Measurements from ENCODE around the gene RPL36AL. TPM values are rescaled to one million over a fixed set of nuclear protein-coding genes. Genes with fewer than 3 reads are reported as not detected.
A peak's percentile ranks its signal among the peaks of the same experiment; 100 is the strongest.
"Not testable (repeated sequence)": the region's sequence is repeated elsewhere in the genome, so short reads cannot be mapped to it uniquely, and the experiment has no call there.

The RPL36AL gene
- total RNA-seq, 4 donors from 2014 or later, result 169 to 352 (median 270) TPM

GRCh38 chr14:49586673-49587460, 33.6 kb downstream of the RPL36AL start:
- TF ChIP-seq EP300 (IDR thresholded peaks at IDR 0.05) (no peak), CTCF (IDR thresholded peaks at IDR 0.05) (peak; percentile 72 to 92 (median 87))
- Histone ChIP-seq H3K9me3 (no peaks in the 10 kb centered on the region), H3K27ac (peak overlapping the region; percentile 82 to 95 (median 90)), H3K27me3 (no peaks in the 10 kb centered on the region), H3K4me3 (peak overlapping the region; percentile 65 to 96), H3K4me1 (peaks cover 5 to 35% (median 6%) of the 10 kb centered on the region in 3 donors), H3K36me3 (peaks cover 0 to 27% of the 10 kb centered on the region in 2 donors)
- WGBS, 2 donors (ENCODE audit: low coverage in 1 of 2), result 1 to 3% methylated on average over 6 to 9 of the region's 21 CpGs
- ATAC-seq, result peak; percentile 7

- Histone ChIP-seq H3K27ac (peak within 1 kb of the TSS; percentile 82 to 95 (median 90)), H3K27me3 (no peaks in the 10 kb centered on the region), H3K4me1 (peaks cover 5 to 35% (median 6%) of the 10 kb centered on the region in 3 donors), H3K36me3 (peaks cover 0 to 28% of the 10 kb centered on the region in 2 donors), H3K4me3 (peak within 1 kb of the TSS; percentile 65 to 96), H3K9me3 (no peaks in the 10 kb centered on the region)
- 1% methylated on average over 14 to 25 of the region's 55 CpGs for WGBS, 2 donors (ENCODE audit: low coverage in 1 of 2)
- peak; percentile 99 for ATAC-seq
- TF ChIP-seq POLR2A (IDR thresholded peaks at IDR 0.05), result peak; percentile 76 to 92
- peak; percentile 97 for TF ChIP-seq POLR2AphosphoS5 (IDR thresholded peaks at IDR 0.05)
- TF ChIP-seq CTCF (IDR thresholded peaks at IDR 0.05), result no peak
Measured at GRCh38 chr14:49585803-49586672, 34.4 kb downstream of the RPL36AL start, which contains the start of gene RPS29. RPS29 (minus strand) TSS chr14:49586380; CDS start chr14:49586346, 34 bp downstream.

GRCh38 chr14:49584981-49585640, 35.3 kb downstream of the RPL36AL start:
- Histone ChIP-seq H3K4me3 (peak overlapping the region; percentile 65 to 96), H3K27ac (peak overlapping the region in 3 of 4 donors; percentile 87 to 95 (median 94)), H3K4me1 (peaks cover 5 to 35% (median 6%) of the 10 kb centered on the region in 3 donors), H3K36me3 (peaks cover 0 to 28% of the 10 kb centered on the region in 2 donors)
- ATAC-seq, H3K27me3 ChIP-seq, H3K9me3 ChIP-seq: not testable (repeated sequence)
- WGBS, 2 donors (ENCODE audit: low coverage in 1 of 2), result 6 to 7% methylated on average over 13 to 29 of the region's 32 CpGs

- peak overlapping the region in 1 of 2 donors; percentile 7 for H3K4me3 ChIP-seq
Measured at GRCh38 chr14:49584058-49584457, 36.4 kb downstream of the RPL36AL start.

GRCh38 chr14:49583629-49584028, 36.8 kb downstream of the RPL36AL start:
- Histone ChIP-seq H3K4me3 (no peak overlapping the region), H3K9me3 (no peaks in the 10 kb centered on the region), H3K27ac (no peak overlapping the region), H3K36me3 (peaks cover 0 to 28% of the 10 kb centered on the region in 2 donors), H3K27me3 (no peaks in the 10 kb centered on the region), H3K4me1 (peaks cover 5 to 35% (median 6%) of the 10 kb centered on the region in 3 donors)
- ATAC-seq, result no peak
- TF ChIP-seq POLR2A (IDR thresholded peaks at IDR 0.05), result no peak
- no peak for TF ChIP-seq POLR2AphosphoS5 (IDR thresholded peaks at IDR 0.05)
- no peak for TF ChIP-seq EP300 (IDR thresholded peaks at IDR 0.05)
- TF ChIP-seq CTCF (IDR thresholded peaks at IDR 0.05), result no peak
- 73 to 76% methylated on average over 4 to 6 of the region's 6 CpGs for WGBS, 2 donors (ENCODE audit: low coverage in 1 of 2)

More at GRCh38 chr14:49584058-49584457, 36.4 kb downstream of the RPL36AL start:
- TF ChIP-seq POLR2AphosphoS5 (IDR thresholded peaks at IDR 0.05), result no peak
- TF ChIP-seq POLR2A (IDR thresholded peaks at IDR 0.05), result no peak
- no peak for ATAC-seq
- Histone ChIP-seq H3K4me1 (peaks cover 5 to 35% (median 6%) of the 10 kb centered on the region in 3 donors), H3K27ac (no peak overlapping the region), H3K27me3 (no peaks in the 10 kb centered on the region), H3K36me3 (peaks cover 0 to 28% of the 10 kb centered on the region in 2 donors), H3K9me3 (no peaks in the 10 kb centered on the region)
- whole genome bisulfite sequencing, 2 donors (ENCODE audit: low coverage in 1 of 2), result 81 to 91% methylated on average over 3 to 8 of the region's 11 CpGs
